ENCODE data around the gene ZNF521.

Gene ZNF521

GRCh38 chr18:25225151-25225550 lies 126.8 kb downstream of the ZNF521 start:
- DNase-seq (ENCODE audit: low spot score) = no peak

DNA sequence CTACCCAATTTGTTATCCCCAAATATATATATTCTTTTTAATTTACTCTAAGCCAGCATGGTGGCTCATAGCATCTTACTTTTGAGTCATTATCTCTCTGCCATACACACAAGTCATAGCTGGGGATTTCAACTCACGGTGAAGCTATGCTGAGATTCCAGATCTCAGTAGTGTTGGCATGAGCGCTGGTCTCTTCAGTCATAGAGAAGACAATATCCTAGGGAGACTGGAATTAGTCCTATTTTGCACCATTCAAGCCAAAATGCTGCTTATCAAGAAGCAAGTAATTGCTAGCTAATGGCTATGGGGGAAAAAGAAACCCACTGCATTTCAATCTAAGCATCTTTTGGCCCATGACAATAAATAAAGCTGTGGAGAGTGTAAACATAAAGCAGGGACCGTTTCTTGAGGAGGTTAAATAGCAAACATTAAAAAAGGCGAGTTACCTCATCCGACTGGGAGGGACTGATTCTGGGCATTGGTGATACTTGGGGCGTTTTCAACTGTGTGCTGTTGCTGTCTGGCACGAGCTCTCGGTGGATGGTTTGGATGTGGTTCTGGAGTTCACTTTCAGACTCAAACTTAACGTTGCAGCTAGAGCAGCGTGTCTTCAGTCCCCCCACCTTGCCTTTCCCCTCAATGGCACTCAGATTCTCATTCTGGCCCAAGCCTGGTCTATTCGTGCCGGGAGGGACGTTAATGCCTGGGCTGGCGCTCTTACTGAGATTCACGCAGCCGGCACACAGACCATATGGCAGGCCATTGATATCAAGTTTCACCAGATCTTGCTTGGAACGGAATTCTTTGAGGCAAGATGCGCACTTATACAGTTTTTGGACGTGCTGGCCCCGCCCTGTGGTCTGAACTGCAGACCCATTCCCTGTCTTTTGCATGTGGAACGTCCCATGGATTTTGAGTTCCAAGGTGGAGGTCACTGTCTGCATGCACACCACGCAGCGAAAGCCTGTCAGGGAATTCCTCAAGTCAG lies 127.8 kb downstream of the ZNF521 start:
- no peak for DNase-seq (ENCODE audit: low spot score)

DNA sequence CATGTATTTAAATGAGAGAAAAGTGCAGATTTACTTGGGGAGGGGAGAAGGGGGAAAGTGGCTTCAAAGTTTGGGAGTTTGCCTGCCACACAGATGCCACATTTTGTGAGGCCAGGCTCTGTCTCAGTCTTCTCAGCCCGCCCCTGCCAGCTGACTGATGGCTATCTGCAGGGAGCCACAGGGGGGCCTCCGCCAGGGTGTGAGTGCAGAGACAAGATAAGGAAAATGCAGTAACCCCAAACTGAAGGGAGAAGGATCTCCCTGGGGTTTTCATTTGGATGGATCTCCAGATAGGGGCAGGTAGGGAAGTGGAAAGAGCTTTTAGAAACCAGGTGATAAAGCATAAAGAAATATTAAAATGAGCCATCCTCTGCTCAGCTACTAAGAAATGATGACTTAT lies 128.8 kb downstream of the ZNF521 start:
- DNase-seq (ENCODE audit: low spot score) = no peak

DNA sequence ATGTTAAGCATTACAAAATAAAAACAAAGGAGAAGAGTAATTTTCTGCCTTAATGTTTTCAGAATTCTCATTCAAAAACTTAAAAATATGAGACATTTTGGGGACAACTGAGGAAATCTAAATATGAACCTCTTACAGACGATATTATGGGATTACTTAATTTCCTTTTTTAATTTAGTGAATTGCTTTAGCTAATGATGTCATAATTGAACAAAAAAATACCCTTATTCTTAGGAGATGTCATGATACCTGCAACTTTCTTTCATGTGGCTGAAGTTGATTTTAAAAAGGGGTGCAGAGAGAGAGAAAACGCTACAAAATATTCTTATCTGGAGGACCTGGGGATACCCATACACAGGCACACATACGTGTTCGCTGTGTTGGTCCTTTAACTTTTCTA lies 129.3 kb downstream of the ZNF521 start:
- DNase-seq (ENCODE audit: low spot score) = no peak

- no peak for DNase-seq (ENCODE audit: low spot score)
Observed at GRCh38 chr18:25210622-25211021, 141.3 kb downstream of the ZNF521 start.

- no peak for DNase-seq (ENCODE audit: low spot score)
Observed at GRCh38 chr18:25192065-25192464, 159.9 kb downstream of the ZNF521 start.

DNA sequence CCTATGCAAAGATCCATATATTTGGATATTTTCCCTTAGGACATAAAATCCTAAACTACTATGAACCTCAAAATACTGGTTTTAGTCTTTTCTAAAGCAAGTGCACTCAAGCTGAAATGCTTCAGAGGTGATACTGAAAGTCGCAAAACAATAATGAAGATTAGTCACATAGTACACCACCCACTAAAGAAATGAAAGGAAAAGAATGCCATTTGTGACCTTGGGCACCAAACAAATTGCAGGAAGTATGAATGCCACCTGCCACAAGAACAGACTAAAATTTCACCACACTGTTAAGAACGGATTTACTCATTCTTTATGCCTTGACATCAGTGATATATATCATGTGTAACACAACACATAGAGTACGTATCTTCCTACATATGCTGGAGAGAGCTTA lies 161.5 kb downstream of the ZNF521 start:
- no peak for DNase-seq (ENCODE audit: low spot score)

- no peak for DNase-seq (ENCODE audit: low spot score)
Observed at GRCh38 chr18:25189391-25190185, 162.4 kb downstream of the ZNF521 start.

DNA sequence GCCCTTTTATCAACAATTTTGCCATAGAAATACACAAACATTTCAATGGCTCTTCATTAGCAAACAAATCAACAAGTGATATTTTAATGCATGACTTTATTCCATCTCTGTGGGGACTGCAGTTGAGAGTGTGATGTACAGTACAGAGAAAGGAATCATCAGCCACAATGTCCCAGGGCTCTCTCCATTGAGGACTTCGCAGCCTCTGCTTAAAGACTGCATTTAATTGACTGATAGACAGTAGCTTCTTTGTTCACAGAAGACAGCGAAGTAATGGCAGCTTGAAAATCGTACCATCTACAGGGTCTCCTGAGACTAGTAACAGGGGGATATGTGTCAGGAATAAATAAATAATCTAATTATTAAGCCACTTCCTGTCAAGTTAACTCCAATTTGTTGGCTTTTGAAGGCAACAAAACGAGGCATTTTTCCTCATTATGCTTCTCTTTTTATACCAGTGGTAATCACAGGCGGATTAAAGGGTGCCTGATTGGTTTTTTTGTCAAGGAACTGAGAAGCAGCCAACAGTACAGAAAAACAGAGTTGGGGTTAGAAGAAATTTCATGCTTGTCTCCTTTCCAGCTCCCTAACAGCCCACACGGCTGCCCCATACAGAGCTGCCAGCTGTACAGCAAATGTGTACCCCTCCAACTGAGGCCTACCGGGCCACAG lies 164.3 kb downstream of the ZNF521 start:
- no peak for DNase-seq (ENCODE audit: low spot score)

DNA sequence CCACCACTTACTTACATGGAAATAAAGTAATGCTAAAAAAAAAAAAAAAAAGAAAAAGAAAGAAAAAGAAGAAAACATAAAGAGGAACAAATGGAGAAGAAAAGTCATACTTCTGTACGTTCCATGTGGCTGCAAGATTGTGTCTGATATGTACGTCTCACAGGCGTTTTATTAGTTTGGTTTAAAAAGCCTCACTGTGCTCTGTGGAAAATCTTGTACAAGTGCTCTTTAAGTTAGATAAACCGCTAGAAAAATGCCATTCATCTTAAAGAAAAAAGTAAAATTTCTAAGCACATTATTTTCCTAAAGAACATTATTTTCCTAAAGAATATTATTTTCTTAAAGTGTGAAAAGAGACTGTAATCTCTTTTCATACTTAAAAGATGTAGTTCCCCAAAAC lies 165.1 kb downstream of the ZNF521 start:
- DNase-seq (ENCODE audit: low spot score) = no peak

GRCh38 chr18:25181993-25182392 lies 170.0 kb downstream of the ZNF521 start:
- no peak for DNase-seq (ENCODE audit: low spot score)

- DNase-seq (ENCODE audit: low spot score) = no peak
Observed at GRCh38 chr18:25181581-25181980, 170.4 kb downstream of the ZNF521 start.

- DNase-seq (ENCODE audit: low spot score) = no peak
Observed at GRCh38 chr18:25180973-25181548, 170.9 kb downstream of the ZNF521 start.

- DNase-seq (ENCODE audit: low spot score) = no peak
Observed at GRCh38 chr18:25177631-25178030, 174.3 kb downstream of the ZNF521 start.

DNA sequence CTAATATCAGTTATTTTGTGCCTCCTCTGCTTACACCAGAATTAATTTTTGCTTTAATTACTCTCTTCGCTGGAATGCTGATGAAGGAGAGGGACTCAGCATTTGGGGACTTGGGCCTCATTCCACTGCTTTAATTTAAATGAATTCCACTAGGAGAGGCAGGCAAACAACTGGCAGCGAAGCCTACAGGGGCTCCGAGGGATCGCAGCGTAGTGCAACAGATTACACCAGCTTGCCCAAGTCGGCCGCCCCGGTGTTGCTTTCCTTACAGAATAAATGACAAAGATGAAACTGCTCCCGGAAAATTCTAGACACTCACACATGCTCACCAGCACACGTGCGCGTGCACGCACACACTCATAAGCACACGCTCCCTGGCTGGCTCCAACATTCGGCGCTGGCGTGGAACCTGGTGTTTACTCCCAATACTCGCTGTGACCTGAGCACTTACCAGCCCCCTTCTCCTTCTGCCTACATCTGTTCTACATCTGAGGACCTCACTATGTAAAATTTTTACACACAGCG lies 175.4 kb downstream of the ZNF521 start:
- DNase-seq (ENCODE audit: low spot score) = no peak

GRCh38 chr18:25175558-25176517 lies 176.1 kb downstream of the ZNF521 start:
- no peak for DNase-seq (ENCODE audit: low spot score)

- DNase-seq (ENCODE audit: low spot score) = no peak
Observed at GRCh38 chr18:25174324-25174723, 177.6 kb downstream of the ZNF521 start.

GRCh38 chr18:25171334-25171733 lies 180.6 kb downstream of the ZNF521 start:
- no peak for DNase-seq (ENCODE audit: low spot score)

DNA sequence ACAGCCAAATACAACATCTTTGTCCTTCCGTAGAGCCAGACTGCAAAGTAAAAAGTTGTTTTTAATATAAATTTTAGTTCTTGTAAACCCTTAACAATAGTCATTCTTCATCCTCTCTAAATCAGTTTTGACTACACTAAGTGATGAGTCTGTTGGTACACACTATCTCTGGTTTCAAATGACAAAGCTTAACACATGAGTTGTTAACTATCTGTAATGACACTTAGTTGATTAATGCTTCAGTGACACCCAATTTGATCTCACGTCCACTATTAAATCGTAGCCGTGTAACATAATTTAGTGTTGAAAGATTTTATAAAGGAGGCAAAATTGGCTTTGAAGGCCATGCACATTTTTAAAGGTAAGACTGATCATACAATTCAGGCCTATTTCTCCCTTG lies 181.6 kb downstream of the ZNF521 start:
- no peak for DNase-seq (ENCODE audit: low spot score)

DNA sequence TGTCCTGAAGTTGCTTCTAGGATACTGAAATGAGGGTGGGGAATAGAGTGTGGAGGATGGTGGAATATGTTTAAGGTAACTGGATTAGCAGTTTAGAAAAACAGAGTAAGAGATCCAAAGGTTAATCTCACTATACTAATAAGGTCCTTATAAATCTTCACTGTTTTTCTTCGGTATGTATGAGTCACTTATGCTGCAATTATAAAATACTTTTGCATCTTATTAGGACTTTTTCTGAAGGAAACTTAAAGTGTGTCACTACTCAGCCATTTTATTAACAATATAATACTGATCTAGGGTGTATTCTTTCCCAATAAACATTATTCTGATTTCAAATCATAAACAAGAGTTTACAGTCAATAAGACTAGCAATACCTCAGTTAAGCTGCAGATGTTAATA lies 182.3 kb downstream of the ZNF521 start:
- DNase-seq (ENCODE audit: low spot score) = no peak

Data from germinal center (tissue), 1 donor.